Rectal smooth muscle tissue (tissue), 1 donor: Measurements from ENCODE around the gene E2F4.

ENCODE experiments used
- H3K27ac ChIP-seq: one replicate; pipeline ENCODE4 v1.7.0; 2013; ENCODE audit warnings: low read depth, low read length, inconsistent platforms
- H3K27me3 ChIP-seq: one replicate; pipeline ENCODE4 v1.7.0; 2013; ENCODE audit warnings: low read length; ENCODE audit not compliant: control insufficient read depth, insufficient read depth
- H3K36me3 ChIP-seq: one replicate; pipeline ENCODE4 v1.7.0; 2013; ENCODE audit warnings: low read length; ENCODE audit not compliant: control insufficient read depth, insufficient read depth
- H3K4me1 ChIP-seq: one replicate; pipeline ENCODE4 v1.7.0; 2013; ENCODE audit warnings: low read length; ENCODE audit not compliant: control insufficient read depth, insufficient read depth
- H3K4me3 ChIP-seq: one replicate; pipeline ENCODE4 v1.7.0; 2013; ENCODE audit warnings: low read length
- H3K9ac ChIP-seq: one replicate; pipeline ENCODE4 v1.7.0; 2013; ENCODE audit warnings: low read length

The E2F4 gene

DNA sequence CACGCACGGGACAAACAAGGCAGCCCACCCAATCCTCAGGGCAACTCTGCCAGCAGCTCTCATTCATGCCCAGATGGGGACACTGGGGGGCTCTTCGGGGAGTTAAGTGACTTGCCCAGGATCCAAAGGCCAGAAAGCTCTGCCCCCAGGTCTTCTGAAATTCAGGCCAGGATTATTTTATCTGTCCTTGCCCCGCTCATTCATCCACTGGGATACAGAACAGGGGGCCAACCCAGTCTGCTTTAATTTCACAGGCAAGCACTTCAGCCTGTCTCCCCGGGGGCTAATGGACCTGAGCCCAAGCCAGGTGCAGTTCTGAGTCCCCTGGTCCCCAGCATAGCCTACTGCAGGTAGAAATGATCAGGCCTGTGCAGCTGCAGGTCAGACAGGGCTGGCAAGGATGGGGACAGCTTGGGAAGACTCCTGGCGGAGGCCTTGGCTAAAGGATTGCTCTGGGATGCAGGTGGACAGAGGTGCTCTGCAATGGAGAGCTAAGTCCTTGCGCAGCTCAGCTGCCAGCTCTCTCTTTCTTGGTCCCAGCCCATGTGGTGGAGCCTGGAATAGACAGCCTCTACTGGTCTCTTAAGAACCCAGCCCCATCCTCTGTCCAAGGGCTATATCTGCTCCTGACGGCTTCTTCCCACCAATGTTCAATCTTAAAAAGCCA, 40.4 kb upstream of the E2F4 start:
- no peak overlapping the region for H3K9ac ChIP-seq
- no peaks in the 10 kb centered on the region for H3K27me3 ChIP-seq
- H3K27ac ChIP-seq = peak overlapping the region; percentile 70
- H3K4me1 ChIP-seq = no peaks in the 10 kb centered on the region
- H3K4me3 ChIP-seq = peak overlapping the region; percentile 69
- peaks cover 11% of the 10 kb centered on the region for H3K36me3 ChIP-seq

- peak overlapping the region; percentile 43 for H3K4me3 ChIP-seq
- H3K27ac ChIP-seq = no peak overlapping the region
- peaks cover 2% of the 10 kb centered on the region for H3K36me3 ChIP-seq
- no peaks in the 10 kb centered on the region for H3K27me3 ChIP-seq
- H3K9ac ChIP-seq = no peak overlapping the region
- peaks cover 3% of the 10 kb centered on the region for H3K4me1 ChIP-seq
These were observed 37.2 kb upstream of the E2F4 start for GRCh38 chr16:67154578-67155294.

GRCh38 chr16:67155295-67156142, 36.4 kb upstream of the E2F4 start:
- H3K9ac ChIP-seq = no peak overlapping the region
- H3K27me3 ChIP-seq = no peaks in the 10 kb centered on the region
- peaks cover 2% of the 10 kb centered on the region for H3K36me3 ChIP-seq
- H3K4me3 ChIP-seq = peak overlapping the region; percentile 43
- no peak overlapping the region for H3K27ac ChIP-seq
- peaks cover 6% of the 10 kb centered on the region for H3K4me1 ChIP-seq

GRCh38 chr16:67156143-67156844, 35.7 kb upstream of the E2F4 start:
- Histone ChIP-seq H3K27ac (no peak overlapping the region), H3K9ac (no peak overlapping the region), H3K27me3 (no peaks in the 10 kb centered on the region), H3K4me3 (no peak overlapping the region), H3K36me3 (peaks cover 2% of the 10 kb centered on the region), H3K4me1 (peaks cover 6% of the 10 kb centered on the region)

DNA sequence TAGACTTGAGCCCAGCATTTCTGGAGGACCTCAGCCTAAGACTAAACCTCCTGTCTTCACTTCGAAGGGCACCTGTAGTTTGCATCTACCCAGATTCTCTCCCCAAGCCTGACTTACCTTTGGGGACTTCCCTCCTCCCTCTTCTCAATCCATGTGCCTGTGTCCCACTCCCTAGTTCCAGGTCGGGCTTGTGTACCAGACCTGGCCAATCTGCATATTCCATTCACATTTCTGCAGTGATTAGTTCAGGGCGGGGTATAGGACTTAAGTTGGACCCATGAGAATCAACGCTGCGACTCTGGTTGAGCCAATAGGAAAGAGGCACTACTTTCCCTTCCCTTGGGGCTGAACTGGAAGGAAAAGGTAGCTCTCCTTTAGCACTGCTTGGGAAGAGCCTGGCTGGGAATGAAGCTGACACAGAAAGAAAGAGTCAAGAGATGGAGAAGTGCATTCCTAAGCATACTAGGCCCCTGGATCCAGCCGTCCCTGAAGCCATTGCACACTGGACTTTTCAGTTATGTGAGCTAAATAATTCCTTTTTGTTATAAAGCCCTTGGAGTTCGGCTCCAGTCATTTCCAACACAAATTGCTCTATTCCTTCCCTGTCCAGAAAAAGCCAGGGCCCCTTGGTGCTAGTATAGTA, 34.7 kb upstream of the E2F4 start:
- peaks cover 6% of the 10 kb centered on the region for H3K4me1 ChIP-seq
- no peak overlapping the region for H3K9ac ChIP-seq
- no peak overlapping the region for H3K27ac ChIP-seq
- H3K36me3 ChIP-seq = peaks cover 2% of the 10 kb centered on the region
- H3K4me3 ChIP-seq = no peak overlapping the region
- peaks cover 4% of the 10 kb centered on the region for H3K27me3 ChIP-seq

GRCh38 chr16:67157892-67158635, 33.9 kb upstream of the E2F4 start:
- Histone ChIP-seq H3K36me3 (peaks cover 2% of the 10 kb centered on the region), H3K27ac (no peak overlapping the region), H3K9ac (no peak overlapping the region), H3K4me3 (no peak overlapping the region), H3K27me3 (peaks cover 10% of the 10 kb centered on the region), H3K4me1 (peaks cover 10% of the 10 kb centered on the region)

GRCh38 chr16:67158637-67159600, 33.0 kb upstream of the E2F4 start:
- Histone ChIP-seq H3K9ac (peak overlapping the region; percentile 74), H3K27ac (peak overlapping the region; percentile 24), H3K4me3 (peak overlapping the region; percentile 95), H3K4me1 (peaks cover 13% of the 10 kb centered on the region), H3K27me3 (peaks cover 16% of the 10 kb centered on the region), H3K36me3 (peaks cover 2% of the 10 kb centered on the region)

- Histone ChIP-seq H3K27me3 (peaks cover 35% of the 10 kb centered on the region), H3K27ac (no peak overlapping the region), H3K4me3 (no peak overlapping the region), H3K36me3 (no peaks in the 10 kb centered on the region), H3K4me1 (peaks cover 13% of the 10 kb centered on the region), H3K9ac (no peak overlapping the region)
These were observed 30.3 kb upstream of the E2F4 start for GRCh38 chr16:67161595-67162058.

DNA sequence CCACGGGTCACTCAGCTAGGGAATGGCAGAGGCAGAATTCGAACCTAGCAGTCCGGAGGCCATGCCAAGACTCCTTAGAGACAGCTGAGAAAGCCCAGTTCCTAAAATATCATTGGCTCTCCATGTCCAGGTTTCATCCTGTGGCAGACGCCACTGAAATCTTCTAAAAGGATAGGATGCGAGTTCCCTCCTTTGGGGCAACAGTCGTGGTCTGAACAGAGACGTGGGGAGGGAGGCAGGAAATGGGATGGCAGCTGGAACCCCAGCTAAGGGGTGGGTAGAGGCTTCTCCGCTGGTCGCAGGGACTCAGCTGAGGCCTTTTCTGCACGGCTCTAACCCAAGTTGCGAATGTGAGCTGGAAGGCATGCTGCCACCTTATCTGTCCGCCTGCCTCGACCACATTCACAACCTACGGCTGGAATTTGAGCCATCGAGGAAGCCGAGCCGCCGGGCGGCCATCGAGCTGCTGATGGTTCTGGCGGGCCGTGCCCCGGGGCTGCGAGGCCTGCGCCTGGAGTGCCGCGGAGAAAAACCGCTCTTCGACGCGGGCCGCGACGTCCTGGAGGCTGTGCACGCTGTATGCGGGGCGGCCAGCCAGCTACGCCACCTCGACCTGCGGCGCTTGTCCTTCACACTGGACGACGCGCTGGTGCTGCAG, 29.3 kb upstream of the E2F4 start:
- Histone ChIP-seq H3K4me1 (peaks cover 13% of the 10 kb centered on the region), H3K9ac (no peak overlapping the region), H3K36me3 (no peaks in the 10 kb centered on the region), H3K27ac (no peak overlapping the region), H3K4me3 (peak overlapping the region; percentile 57), H3K27me3 (peaks cover 35% of the 10 kb centered on the region)
